SK-N-SH (cell line): Measurements from ENCODE around the gene SPIN1. TPM values are rescaled to one million over a fixed set of nuclear protein-coding genes. Genes with fewer than 3 reads are reported as not detected.

Source experiments
- CTCF ChIA-PET: fragments of 300-600, 350-600 bp; formaldehyde crosslinking; extraction: SDS; loops from one replicate; lab custom pipeline; 2021; lab: Yijun Ruan, JAX
- POLR2A ChIA-PET: fragments of 350-600 bp; sonication (Branson Sonifier 250); formaldehyde crosslinking; extraction: SDS; loops from one replicate; lab custom pipeline; 2020; ENCODE audit warnings: antibody characterized with exemption, inconsistent platforms; lab: Yijun Ruan, JAX
- DNase-seq: peaks from one replicate; pipeline ENCODE4 v3.0.0; 2012
- H2AFZ ChIP-seq: fragments of 200-600 bp; sonication (generic); 2 replicates; pipeline ENCODE4 v1.8.1; 2016; ENCODE audit warnings: antibody characterized with exemption, mild to moderate bottlenecking, low read depth
- H3F3A ChIP-seq: fragments of 200-600 bp; sonication (generic); replicated peaks from 2 replicates; pipeline ENCODE3; 2016; ENCODE audit warnings: antibody characterized with exemption, mild to moderate bottlenecking; ENCODE audit not compliant: insufficient read depth
- H3K27ac ChIP-seq, 2 experiments: fragments of 200-500 bp in 1 of 2; fragments of 200-600 bp in 1 of 2; sonication (Bioruptor generic) in 1 of 2; sonication (generic), shearing (Covaris generic) in 1 of 2; 2 replicates each; pipeline versions ENCODE4 v1.5.1 to v1.6.1; 2014 to 2016; ENCODE audit warnings: low read depth in 2 of 2, inconsistent platforms in 1 of 2, low read length in 1 of 2, mild to moderate bottlenecking in 1 of 2, mixed read lengths in 1 of 2
- H3K27me3 ChIP-seq: fragments of 200-600 bp; sonication (generic), shearing (Covaris generic); 2 replicates; pipeline ENCODE4 v1.6.1; 2016; ENCODE audit warnings: mixed run types; ENCODE audit not compliant: insufficient read depth
- H3K36me3 ChIP-seq, 2 experiments: fragments of 200-500 bp in 1 of 2; fragments of 200-600 bp in 1 of 2; sonication (Bioruptor generic) in 1 of 2; sonication (generic) in 1 of 2; replicated peaks in 1 of 2; 2 replicates each; pipeline versions ENCODE3 to v1.5.1; 2014 to 2016; ENCODE audit warnings: low read length in 1 of 2, mild to moderate bottlenecking in 1 of 2; ENCODE audit not compliant: insufficient read depth in 2 of 2, control insufficient read depth in 1 of 2
- H3K4me1 ChIP-seq, 2 experiments: fragments of 200-500 bp in 1 of 2; fragments of 200-600 bp in 1 of 2; sonication (Bioruptor generic) in 1 of 2; sonication (generic), shearing (Covaris generic) in 1 of 2; 2 replicates each; pipeline versions ENCODE4 v1.5.1 to v1.6.1; 2014 to 2016; ENCODE audit warnings: low read depth in 1 of 2, low read length in 1 of 2, mixed run types in 1 of 2; ENCODE audit not compliant: insufficient read depth in 2 of 2, control insufficient read depth in 1 of 2
- H3K4me2 ChIP-seq: fragments of 200-600 bp; sonication (generic), shearing (Covaris generic); 2 replicates; pipeline ENCODE4 v1.6.1; 2017; ENCODE audit warnings: mixed run types
- H3K4me3 ChIP-seq, 2 experiments: fragments of 200-500 bp in 1 of 2; fragments of 200-600 bp in 1 of 2; sonication (Bioruptor generic) in 1 of 2; sonication (generic), shearing (Covaris generic) in 1 of 2; 2 replicates each; pipeline versions ENCODE4 v1.5.1 to v1.8.1; 2014 to 2016; ENCODE audit warnings: low read depth in 2 of 2, inconsistent platforms in 1 of 2, low read length in 1 of 2, mild to moderate bottlenecking in 1 of 2, mixed read lengths in 1 of 2, moderate library complexity in 1 of 2
- H3K79me2 ChIP-seq: fragments of 200-600 bp; sonication (generic); 2 replicates; pipeline ENCODE4 v1.8.1; 2017; ENCODE audit warnings: mild to moderate bottlenecking; ENCODE audit not compliant: insufficient read depth
- H3K9ac ChIP-seq: fragments of 200-600 bp; sonication (generic); 2 replicates; pipeline ENCODE4 v1.6.1; 2017; ENCODE audit warnings: mixed run types
- H3K9me2 ChIP-seq: fragments of 200-600 bp; sonication (generic); 2 replicates; pipeline ENCODE4 v1.6.1; 2017; ENCODE audit warnings: mixed run types
- H3K9me3 ChIP-seq: fragments of 200-600 bp; sonication (generic); 2 replicates; pipeline ENCODE4 v1.6.1; 2017; ENCODE audit warnings: mixed run types, mild to moderate bottlenecking, moderate library complexity
- H4K20me1 ChIP-seq: fragments of 200-600 bp; sonication (generic); 2 replicates; pipeline ENCODE4 v1.6.1; 2017; ENCODE audit warnings: mild to moderate bottlenecking, mixed run types; ENCODE audit not compliant: insufficient read depth
- CTCF ChIP-seq: fragments of 200-600 bp; sonication (generic); IDR thresholded peaks from 2 replicates; pipeline ENCODE4 v1.6.1; 2017; ENCODE audit warnings: antibody characterized with exemption, mild to moderate bottlenecking, moderate library complexity
- ELF1 ChIP-seq: IDR thresholded peaks from 2 replicates; pipeline ENCODE4 v1.4.0; 2012
- EP300 ChIP-seq, 2 experiments: IDR thresholded peaks; 2 replicates each; pipeline versions ENCODE4 v1.4.0 to v1.6.1; 2012; ENCODE audit warnings: borderline replicate concordance in 1 of 2, low read depth in 1 of 2, low read length in 1 of 2
- EZH2phosphoT487 ChIP-seq: fragments of 200-600 bp; sonication (generic); IDR thresholded peaks from 2 replicates; pipeline ENCODE4 v1.6.1; 2017; ENCODE audit warnings: low read depth, mixed run types, mild to moderate bottlenecking, antibody characterized with exemption, moderate library complexity, borderline replicate concordance
- FOXM1 ChIP-seq: IDR thresholded peaks from 2 replicates; pipeline ENCODE4 v1.4.0; 2012; ENCODE audit warnings: low read depth, mild to moderate bottlenecking
- GABPA ChIP-seq: IDR thresholded peaks from 2 replicates; pipeline ENCODE4 v1.4.0; 2012; ENCODE audit warnings: low read depth, mild to moderate bottlenecking
- IRF3 ChIP-seq: fragments of 150-350 bp; IDR thresholded peaks from 2 replicates; pipeline ENCODE4 v1.6.1; 2016; ENCODE audit warnings: mild to moderate bottlenecking, low read depth, low read length
- JUND ChIP-seq: IDR thresholded peaks from 2 replicates; pipeline ENCODE4 v1.4.0; 2012
- MAX ChIP-seq: IDR thresholded peaks from 2 replicates; pipeline ENCODE4 v1.4.0; 2012; ENCODE audit warnings: low read depth
- MEF2A ChIP-seq: IDR thresholded peaks from 2 replicates; pipeline ENCODE4 v1.4.0; 2012; ENCODE audit warnings: low read depth, borderline replicate concordance
- NFIC ChIP-seq: IDR thresholded peaks from 2 replicates; pipeline ENCODE4 v1.4.0; 2012; ENCODE audit warnings: borderline replicate concordance
- NRF1 ChIP-seq: IDR thresholded peaks from 2 replicates; pipeline ENCODE4 v1.6.1; 2012; ENCODE audit warnings: low read depth, mild to moderate bottlenecking, low read length
- RAD21 ChIP-seq: IDR thresholded peaks from 2 replicates; pipeline ENCODE4 v1.6.1; 2012; ENCODE audit warnings: mild to moderate bottlenecking, low read length
- RFX5 ChIP-seq: IDR thresholded peaks from 2 replicates; pipeline ENCODE4 v1.6.1; 2012; ENCODE audit warnings: mild to moderate bottlenecking, improper control_type of control experiment, low read length
- RXRA ChIP-seq: IDR thresholded peaks from 2 replicates; pipeline ENCODE4 v1.4.0; 2012; ENCODE audit warnings: low read depth, mild to moderate bottlenecking, borderline replicate concordance
- SMC3 ChIP-seq: IDR thresholded peaks from 2 replicates; pipeline ENCODE4 v1.6.1; 2012; ENCODE audit warnings: low read depth, low read length, improper control_type of control experiment
- TCF12 ChIP-seq: IDR thresholded peaks from 2 replicates; pipeline ENCODE4 v1.4.0; 2012
- TEAD4 ChIP-seq: IDR thresholded peaks from 2 replicates; pipeline ENCODE4 v1.4.0; 2012; ENCODE audit warnings: mild to moderate bottlenecking, borderline replicate concordance; ENCODE audit not compliant: insufficient read depth
- USF1 ChIP-seq: IDR thresholded peaks from 2 replicates; pipeline ENCODE4 v1.4.0; 2012; ENCODE audit warnings: low read depth, borderline replicate concordance
- USF2 ChIP-seq: fragments of 150-350 bp; IDR thresholded peaks from 2 replicates; pipeline ENCODE4 v1.6.1; 2017; ENCODE audit warnings: antibody characterized with exemption, low read length, low read depth, borderline replicate concordance
- ZBTB33 ChIP-seq: IDR thresholded peaks from 2 replicates; pipeline ENCODE4 v1.4.0; 2012; ENCODE audit warnings: low read depth, borderline replicate concordance
- WGBS: methylation state at CpG from one replicate; pipeline ENCODE4 v1.1.6; 2017; ENCODE audit warnings: low lambda C conversion rate; 5-methylcytosine and 5-hydroxymethylcytosine counted together
- polyA plus RNA-seq, 3 experiments: library from polyadenylated mRNA; depleted of rRNA; stranded (reverse); fragments of >200 nt; gene quantifications; 2 replicates each; pipeline ENCODE4 v1.2.3, GENCODE V29; 2012

Gene SPIN1
- polyA plus RNA-seq, 1 of the 3 experiments (the other 2 are of a cell fraction), result 35.8 TPM

- Histone ChIP-seq H2AFZ (no peak overlapping the region), H3K9me2 (no peaks in the 10 kb centered on the region), H3F3A (peaks cover 24% of the 10 kb centered on the region), H3K79me2 (peaks cover 100% of the 10 kb centered on the region), H3K9ac (no peak overlapping the region), H3K27me3 (no peaks in the 10 kb centered on the region), H3K36me3 (peaks cover 0 to 19% of the 10 kb centered on the region in 2 experiments), H4K20me1 (peaks cover 95% of the 10 kb centered on the region), H3K9me3 (no peaks in the 10 kb centered on the region), H3K4me3 (no peak overlapping the region), H3K27ac (peak overlapping the region in 1 of 2 experiments; percentile 15; a peak in 1 of 4 replicates), H3K4me1 (peaks cover 15 to 29% of the 10 kb centered on the region in 2 experiments; a peak in 3 of 4 replicates), H3K4me2 (0 out of 2 replicates have a peak overlapping the region, but pooled peaks have one; percentile 18)
- DNase-seq, result no peak
- WGBS, result 66% methylated on average over 3 of the region's 3 CpGs
- CTCF ChIA-PET, result no interaction called here
- POLR2A ChIA-PET, result no interaction called here
- TF ChIP-seq USF2, result no peak
Observed at GRCh38 chr9:88396836-88397577, 8.8 kb downstream of the SPIN1 start.

- CTCF ChIA-PET, result no interaction called here
- H3K27ac ChIP-seq, result no peak overlapping the region; a peak in 1 of 4 replicates
- no peak overlapping the region for H2AFZ ChIP-seq
- H3K79me2 ChIP-seq, result peaks cover 100% of the 10 kb centered on the region
- H3K4me3 ChIP-seq, result no peak overlapping the region
- no peak for DNase-seq
- no peak for TF ChIP-seq SMC3
- TF ChIP-seq JUND, result no peak
- TF ChIP-seq MAX, result no peak
- TF ChIP-seq GABPA, result no peak
- no peak for TF ChIP-seq ZBTB33
- TF ChIP-seq NRF1, result no peak
- no peak for TF ChIP-seq TEAD4
- TF ChIP-seq CTCF, result no peak
- TF ChIP-seq RFX5, result no peak
- no peak for TF ChIP-seq NFIC
- TF ChIP-seq RAD21, result no peak
- TF ChIP-seq USF1, result no peak
- no peak for TF ChIP-seq MEF2A
- no peak for TF ChIP-seq IRF3
- TF ChIP-seq EZH2phosphoT487, result no peak
- TF ChIP-seq TCF12, result no peak
- no peak for TF ChIP-seq EP300 (IDR thresholded peaks at IDR 0.05; ENCODE audit: borderline replicate concordance in 1 of 2, low read depth in 1 of 2, low read length in 1 of 2)
- no peak for TF ChIP-seq RXRA
- no peak for TF ChIP-seq ELF1
- no peak for TF ChIP-seq FOXM1
- H3F3A ChIP-seq, result peaks cover 24% of the 10 kb centered on the region
- no peak overlapping the region for H3K9ac ChIP-seq
- H3K36me3 ChIP-seq, result peaks cover 0 to 19% of the 10 kb centered on the region in 2 experiments
- no peaks in the 10 kb centered on the region for H3K9me3 ChIP-seq
- peaks cover 96% of the 10 kb centered on the region for H4K20me1 ChIP-seq
- POLR2A ChIA-PET, result no interaction called here
- peaks cover 15 to 29% of the 10 kb centered on the region in 2 experiments; a peak in 3 of 4 replicates for H3K4me1 ChIP-seq
- no peaks in the 10 kb centered on the region for H3K9me2 ChIP-seq
- H3K4me2 ChIP-seq, result no peak overlapping the region
- H3K27me3 ChIP-seq, result no peaks in the 10 kb centered on the region
- 95% methylated on average over 5 of the region's 5 CpGs for WGBS
Observed at GRCh38 chr9:88398016-88398415, 9.8 kb downstream of the SPIN1 start.
